ENCODE measurements around the gene TPST1. TPM values are rescaled to one million over a fixed set of nuclear protein-coding genes. Genes with fewer than 3 reads are reported as not detected.
"Not testable (repeated sequence)": the region's sequence is repeated elsewhere in the genome, so short reads cannot be mapped to it uniquely, and the experiment has no call there.

The TPST1 gene
- total RNA-seq, 4 donors from 2014 or later: 31.9 to 38.3 (median 36.8) TPM

DNA sequence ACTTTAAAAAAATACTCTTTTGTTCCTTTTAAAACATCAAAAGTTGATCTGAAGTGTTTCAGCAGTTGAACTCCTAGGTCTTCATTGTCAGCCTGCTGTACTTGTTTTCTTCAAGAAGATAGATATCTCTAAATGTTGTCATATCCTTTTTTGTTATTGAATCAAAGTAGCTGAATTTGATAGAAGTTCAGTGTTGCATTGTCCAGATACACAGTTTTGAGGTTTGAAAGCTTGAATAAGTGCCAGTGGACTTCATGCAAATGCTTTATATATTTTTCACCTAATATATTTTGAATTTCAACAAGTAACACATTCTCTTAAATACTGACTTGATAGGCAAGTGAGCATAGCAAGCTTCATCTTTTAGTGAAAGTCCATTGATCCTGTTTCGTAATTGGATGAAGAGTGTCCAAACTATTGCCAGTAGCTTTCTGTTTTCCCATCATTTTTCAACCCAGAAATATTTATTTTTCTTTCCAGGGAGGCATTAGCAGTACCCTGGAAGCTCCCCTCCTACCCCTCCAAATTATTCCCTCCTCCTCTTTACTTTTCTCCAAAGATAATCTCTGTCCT is 114.4 kb downstream of the TPST1 start:
- peaks cover 0 to 4% (median 0%) of the 10 kb centered on the region in 4 donors for H3K9me3 ChIP-seq
- TF ChIP-seq EP300 (IDR thresholded peaks at IDR 0.05) (no peak), POLR2A (IDR thresholded peaks at IDR 0.05) (no peak)
- TF ChIP-seq, protein P1, sequence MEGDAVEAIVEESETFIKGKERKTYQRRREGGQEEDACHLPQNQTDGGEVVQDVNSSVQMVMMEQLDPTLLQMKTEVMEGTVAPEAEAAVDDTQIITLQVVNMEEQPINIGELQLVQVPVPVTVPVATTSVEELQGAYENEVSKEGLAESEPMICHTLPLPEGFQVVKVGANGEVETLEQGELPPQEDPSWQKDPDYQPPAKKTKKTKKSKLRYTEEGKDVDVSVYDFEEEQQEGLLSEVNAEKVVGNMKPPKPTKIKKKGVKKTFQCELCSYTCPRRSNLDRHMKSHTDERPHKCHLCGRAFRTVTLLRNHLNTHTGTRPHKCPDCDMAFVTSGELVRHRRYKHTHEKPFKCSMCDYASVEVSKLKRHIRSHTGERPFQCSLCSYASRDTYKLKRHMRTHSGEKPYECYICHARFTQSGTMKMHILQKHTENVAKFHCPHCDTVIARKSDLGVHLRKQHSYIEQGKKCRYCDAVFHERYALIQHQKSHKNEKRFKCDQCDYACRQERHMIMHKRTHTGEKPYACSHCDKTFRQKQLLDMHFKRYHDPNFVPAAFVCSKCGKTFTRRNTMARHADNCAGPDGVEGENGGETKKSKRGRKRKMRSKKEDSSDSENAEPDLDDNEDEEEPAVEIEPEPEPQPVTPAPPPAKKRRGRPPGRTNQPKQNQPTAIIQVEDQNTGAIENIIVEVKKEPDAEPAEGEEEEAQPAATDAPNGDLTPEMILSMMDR (IDR thresholded peaks at IDR 0.05): no peak
- no peaks in the 10 kb centered on the region for H3K36me3 ChIP-seq
- WGBS, 2 donors: 82 to 94% methylated on average over 1 of the region's 1 CpG
- DNase-seq (ENCODE audit: low spot score in 2 of 2): no peak
- no peak overlapping the region for H3K4me3 ChIP-seq
- H3K4me1 ChIP-seq: no peaks in the 10 kb centered on the region
- H3K27me3 ChIP-seq: no peaks in the 10 kb centered on the region
- H3K27ac ChIP-seq: no peak overlapping the region

DNA sequence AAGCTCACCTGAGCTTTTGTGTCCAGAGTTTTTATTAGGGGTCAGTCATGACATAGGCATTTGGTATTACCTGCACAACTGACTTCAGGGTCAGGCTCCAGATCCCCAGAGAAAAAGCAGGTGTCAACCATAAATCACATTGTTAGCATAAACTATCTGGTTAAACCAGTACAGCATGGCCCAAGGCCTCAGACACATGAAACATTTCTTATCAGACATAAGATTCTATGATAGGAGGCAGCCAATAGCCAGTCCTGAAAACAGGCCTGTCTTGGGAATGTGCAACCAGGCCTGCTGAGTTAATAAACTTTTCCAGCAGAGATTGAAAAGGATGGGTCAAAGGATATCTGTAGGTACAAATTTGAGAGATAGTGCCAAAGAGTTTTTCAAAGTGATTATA is 116.1 kb downstream of the TPST1 start:
- Histone ChIP-seq H3K4me3 (no peak overlapping the region), H3K9me3 (peaks cover 0 to 4% (median 0%) of the 10 kb centered on the region in 4 donors), H3K4me1 (peaks cover 0 to 3% (median 0%) of the 10 kb centered on the region in 4 donors), H3K27ac (no peak overlapping the region), H3K36me3 (no peaks in the 10 kb centered on the region), H3K27me3 (no peaks in the 10 kb centered on the region)
- TF ChIP-seq POLR2A (IDR thresholded peaks at IDR 0.05) (no peak), EP300 (IDR thresholded peaks at IDR 0.05) (no peak)
- TF ChIP-seq, protein P1 (IDR thresholded peaks at IDR 0.05): no peak
- no peak for DNase-seq (ENCODE audit: low spot score in 2 of 2)

DNA sequence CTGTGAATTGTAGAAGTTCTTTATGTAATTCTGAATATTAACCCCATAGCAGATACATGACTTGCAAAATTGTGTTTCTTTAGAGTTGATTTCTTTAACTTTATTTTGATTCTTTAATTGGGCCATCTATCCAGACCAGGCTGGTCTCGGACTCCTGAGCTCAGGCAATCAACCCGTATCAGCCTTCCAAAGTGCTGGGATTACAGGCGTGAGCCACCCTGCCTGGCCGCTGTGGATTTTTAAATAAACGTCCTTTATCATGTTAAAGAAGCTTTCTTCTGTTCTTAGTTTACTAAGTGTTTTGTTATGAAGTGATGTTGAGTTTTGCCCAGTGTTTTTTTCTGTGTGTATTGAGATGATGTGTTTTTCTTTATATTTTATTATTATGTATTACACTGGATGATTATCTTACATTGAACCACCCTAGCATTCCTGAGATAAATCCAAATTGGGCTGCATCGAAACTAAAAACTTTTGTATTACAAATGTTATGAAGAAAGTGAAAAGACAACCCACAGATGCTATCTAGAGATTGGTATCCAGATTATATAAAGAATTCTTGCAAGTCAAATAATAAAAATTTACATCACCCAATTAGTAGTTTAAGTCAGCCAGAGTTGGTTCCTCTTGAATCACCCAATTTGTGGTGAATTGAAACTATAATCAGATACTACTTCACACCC is 118.1 kb downstream of the TPST1 start:
- no peak overlapping the region for H3K4me3 ChIP-seq
- TF ChIP-seq, protein P1 (IDR thresholded peaks at IDR 0.05): no peak
- TF ChIP-seq POLR2A (IDR thresholded peaks at IDR 0.05) (no peak), EP300 (IDR thresholded peaks at IDR 0.05) (no peak)
- H3K27me3 ChIP-seq: no peaks in the 10 kb centered on the region
- H3K4me1 ChIP-seq: peaks cover 0 to 15% (median 0%) of the 10 kb centered on the region in 4 donors
- no peak overlapping the region for H3K27ac ChIP-seq
- 71 to 83% methylated on average over 6 of the region's 6 CpGs for WGBS, 2 donors
- no peaks in the 10 kb centered on the region for H3K36me3 ChIP-seq
- no peak for DNase-seq (ENCODE audit: low spot score in 2 of 2)
- H3K9me3 ChIP-seq: peaks cover 0 to 4% (median 0%) of the 10 kb centered on the region in 4 donors

DNA sequence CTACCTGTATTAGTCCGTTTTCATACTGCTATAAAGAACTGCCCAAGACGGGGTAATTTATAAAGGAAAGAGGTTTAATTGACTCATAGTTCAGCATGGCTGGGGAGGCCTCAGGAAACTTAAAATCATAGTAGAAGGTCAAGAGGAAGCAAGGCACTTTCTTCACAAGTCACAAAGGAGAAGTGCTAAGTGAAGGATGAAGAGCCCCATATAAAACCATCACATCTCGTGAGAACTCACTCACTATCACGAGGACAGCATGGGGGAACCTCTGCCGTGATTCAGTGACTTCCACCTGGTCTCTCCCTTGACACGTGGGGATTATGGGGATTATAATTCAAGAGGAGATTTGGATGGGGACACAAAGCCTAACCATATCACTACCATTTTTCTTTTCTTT is 119.9 kb downstream of the TPST1 start:
- H3K27me3 ChIP-seq; H3K9me3 ChIP-seq; DNase-seq (ENCODE audit: low spot score in 2 of 2); H3K27ac ChIP-seq; H3K36me3 ChIP-seq; H3K4me3 ChIP-seq: not testable (repeated sequence)
- H3K4me1 ChIP-seq: peaks cover 0 to 15% (median 0%) of the 10 kb centered on the region in 4 donors
- WGBS, 2 donors: 86 to 88% methylated on average over 6 of the region's 6 CpGs

DNA sequence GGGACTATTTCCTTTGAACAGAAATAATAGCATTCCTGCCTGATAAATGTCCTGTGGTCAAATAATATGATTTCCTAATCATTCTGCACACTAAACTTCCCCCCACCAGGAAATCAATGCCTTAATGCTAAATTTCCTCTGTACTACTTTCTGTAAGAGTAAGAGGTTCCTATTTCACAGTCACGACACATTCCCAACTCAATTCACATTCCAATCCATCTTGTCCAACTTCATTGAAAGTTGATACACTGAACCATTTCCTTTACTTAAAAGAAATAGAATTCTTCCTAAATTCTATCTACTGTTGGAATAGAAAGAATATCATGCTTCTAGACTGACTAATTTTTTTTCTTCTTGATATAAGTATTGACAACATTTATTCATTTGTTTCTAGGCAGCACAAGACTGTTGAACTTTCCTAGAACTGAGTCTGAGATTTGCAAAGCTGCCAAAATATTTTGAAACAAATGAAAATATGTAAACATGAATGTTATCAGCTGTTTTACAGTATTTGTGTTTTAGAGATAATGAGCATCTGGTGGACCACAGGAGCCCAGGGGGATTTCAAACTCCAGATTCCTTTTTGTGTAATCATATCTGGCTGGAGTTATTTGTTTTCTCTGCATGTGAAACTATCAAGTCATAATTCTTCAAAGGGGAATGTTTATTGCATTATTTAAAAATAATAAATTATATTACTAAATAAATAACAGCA is 121.5 kb downstream of the TPST1 start:
- WGBS, 2 donors: 67 to 68% methylated on average over 1 of the region's 1 CpG
- Histone ChIP-seq H3K36me3 (no peaks in the 10 kb centered on the region), H3K4me1 (peaks cover 0 to 15% (median 0%) of the 10 kb centered on the region in 4 donors), H3K4me3 (no peak overlapping the region), H3K27me3 (no peaks in the 10 kb centered on the region), H3K9me3 (no peaks in the 10 kb centered on the region), H3K27ac (no peak overlapping the region)
- no peak for TF ChIP-seq POLR2A (IDR thresholded peaks at IDR 0.05)
- TF ChIP-seq, protein P1 (IDR thresholded peaks at IDR 0.05): no peak
- no peak for TF ChIP-seq EP300 (IDR thresholded peaks at IDR 0.05)
- no peak for DNase-seq (ENCODE audit: low spot score in 2 of 2)
